Chondrocyte (in vitro differentiated cells): ENCODE measurements around the gene RIMBP2. TPM values are rescaled to one million over a fixed set of nuclear protein-coding genes. Genes with fewer than 3 reads are reported as not detected.

ENCODE experiments used
- DNase-seq: peaks from one replicate; pipeline ENCODE4 v3.0.0; 2021; ENCODE audit warnings: mixed read lengths, low spot score
- H3K27ac Mint-ChIP-seq: one replicate; pipeline ENCODE4 v1.8.0; 2021; ENCODE audit warnings: mild to moderate bottlenecking, moderate library complexity, mixed read lengths; ENCODE audit not compliant: unreplicated experiment
- H3K27me3 Mint-ChIP-seq: 2 replicates; pipeline ENCODE4 v1.8.0; 2021; ENCODE audit warnings: low read depth, mixed read lengths
- H3K36me3 Mint-ChIP-seq: 2 replicates; pipeline ENCODE4 v1.8.0; 2021; ENCODE audit warnings: low read depth, mixed read lengths
- H3K4me1 Mint-ChIP-seq: 2 replicates; pipeline ENCODE4 v1.8.0; 2021; ENCODE audit warnings: low read depth, mild to moderate bottlenecking, mixed read lengths
- H3K4me3 Mint-ChIP-seq: one replicate; pipeline ENCODE4 v1.8.0; 2021; ENCODE audit warnings: mild to moderate bottlenecking, moderate library complexity, mixed read lengths; ENCODE audit not compliant: unreplicated experiment
- H3K9me3 Mint-ChIP-seq: 2 replicates; pipeline ENCODE4 v1.8.0; 2021; ENCODE audit warnings: low read depth, mixed read lengths
- total RNA-seq: library from RNA; stranded (reverse); gene quantifications from 3 replicates; pipeline ENCODE4 v1.2.1, GENCODE V29; 2021
- TF ChIP-seq, protein P1 (sequence below): fragments of 200-600 bp; sonication (generic); IDR thresholded peaks from 2 replicates; pipeline ENCODE4 v1.5.0; 2021; ENCODE audit warnings: antibody characterized with exemption, mild to moderate bottlenecking, moderate library complexity

Gene RIMBP2
- total RNA-seq, 1 donor from 2014 or later: 0.30 TPM

DNA sequence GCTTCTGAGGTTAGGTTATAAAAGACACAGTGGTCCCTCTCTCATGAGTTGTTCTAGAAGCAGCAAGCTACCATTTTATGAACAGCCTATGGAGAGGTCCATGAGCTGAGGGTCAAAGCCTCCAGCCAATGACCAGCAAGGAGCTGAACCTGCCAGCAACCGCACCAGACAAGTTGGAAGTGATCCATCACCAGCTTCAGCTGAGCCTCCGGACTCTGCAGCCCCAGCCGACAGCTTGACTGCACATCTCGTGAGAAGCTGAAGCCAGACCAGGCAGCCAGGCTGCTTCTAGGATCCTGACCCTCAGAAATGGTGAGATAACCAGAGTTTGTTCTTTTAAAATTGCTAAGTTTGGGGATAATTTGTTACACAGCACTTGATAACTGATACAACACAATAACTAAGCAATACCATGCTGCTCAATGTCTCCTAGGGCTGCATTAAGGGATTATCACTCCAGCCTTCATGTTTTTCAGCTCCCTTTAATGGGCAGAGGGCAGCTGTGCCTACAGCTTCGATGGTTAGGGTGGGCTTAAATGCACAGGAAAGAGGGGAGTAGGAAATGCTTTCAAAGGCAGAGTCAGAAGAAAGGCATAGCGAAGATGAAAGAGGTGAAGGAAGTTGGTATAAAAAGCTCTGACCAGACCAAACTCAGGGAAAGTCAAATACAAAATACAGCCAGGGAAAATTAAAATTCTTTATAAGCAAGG lies 149.5 kb downstream of the RIMBP2 start:
- Mint-ChIP-seq H3K27ac (no peak overlapping the region), H3K27me3 (no peaks in the 10 kb centered on the region), H3K36me3 (no peaks in the 10 kb centered on the region), H3K4me3 (no peak overlapping the region), H3K9me3 (peaks cover 27% of the 10 kb centered on the region), H3K4me1 (no peaks in the 10 kb centered on the region)
- no peak for DNase-seq
- TF ChIP-seq, protein P1, sequence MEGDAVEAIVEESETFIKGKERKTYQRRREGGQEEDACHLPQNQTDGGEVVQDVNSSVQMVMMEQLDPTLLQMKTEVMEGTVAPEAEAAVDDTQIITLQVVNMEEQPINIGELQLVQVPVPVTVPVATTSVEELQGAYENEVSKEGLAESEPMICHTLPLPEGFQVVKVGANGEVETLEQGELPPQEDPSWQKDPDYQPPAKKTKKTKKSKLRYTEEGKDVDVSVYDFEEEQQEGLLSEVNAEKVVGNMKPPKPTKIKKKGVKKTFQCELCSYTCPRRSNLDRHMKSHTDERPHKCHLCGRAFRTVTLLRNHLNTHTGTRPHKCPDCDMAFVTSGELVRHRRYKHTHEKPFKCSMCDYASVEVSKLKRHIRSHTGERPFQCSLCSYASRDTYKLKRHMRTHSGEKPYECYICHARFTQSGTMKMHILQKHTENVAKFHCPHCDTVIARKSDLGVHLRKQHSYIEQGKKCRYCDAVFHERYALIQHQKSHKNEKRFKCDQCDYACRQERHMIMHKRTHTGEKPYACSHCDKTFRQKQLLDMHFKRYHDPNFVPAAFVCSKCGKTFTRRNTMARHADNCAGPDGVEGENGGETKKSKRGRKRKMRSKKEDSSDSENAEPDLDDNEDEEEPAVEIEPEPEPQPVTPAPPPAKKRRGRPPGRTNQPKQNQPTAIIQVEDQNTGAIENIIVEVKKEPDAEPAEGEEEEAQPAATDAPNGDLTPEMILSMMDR: no peak

DNA sequence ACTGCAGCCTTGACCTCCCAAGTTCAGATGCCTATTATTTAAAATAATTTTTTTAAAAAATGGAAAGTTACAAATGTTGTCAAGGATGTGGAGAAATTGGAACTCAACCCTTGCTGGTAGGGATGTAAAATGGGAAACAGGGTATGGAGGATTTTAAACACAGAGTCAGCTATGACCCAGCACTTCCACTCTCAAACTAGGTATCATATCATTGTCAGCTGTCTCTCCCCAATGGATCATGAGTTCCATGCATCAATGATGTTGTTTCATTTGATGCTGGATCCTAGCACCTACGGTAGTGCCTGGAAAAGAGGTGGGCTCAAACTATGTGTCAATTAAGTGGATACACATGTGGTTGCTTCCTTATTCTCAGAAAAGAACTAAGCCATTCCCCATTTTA lies 150.9 kb downstream of the RIMBP2 start:
- no peaks in the 10 kb centered on the region for H3K36me3 Mint-ChIP-seq
- H3K9me3 Mint-ChIP-seq: peaks cover 21% of the 10 kb centered on the region
- DNase-seq: no peak
- TF ChIP-seq, protein P1: no peak
- no peaks in the 10 kb centered on the region for H3K27me3 Mint-ChIP-seq
- H3K4me3 Mint-ChIP-seq: no peak overlapping the region
- no peaks in the 10 kb centered on the region for H3K4me1 Mint-ChIP-seq
- no peak overlapping the region for H3K27ac Mint-ChIP-seq

DNA sequence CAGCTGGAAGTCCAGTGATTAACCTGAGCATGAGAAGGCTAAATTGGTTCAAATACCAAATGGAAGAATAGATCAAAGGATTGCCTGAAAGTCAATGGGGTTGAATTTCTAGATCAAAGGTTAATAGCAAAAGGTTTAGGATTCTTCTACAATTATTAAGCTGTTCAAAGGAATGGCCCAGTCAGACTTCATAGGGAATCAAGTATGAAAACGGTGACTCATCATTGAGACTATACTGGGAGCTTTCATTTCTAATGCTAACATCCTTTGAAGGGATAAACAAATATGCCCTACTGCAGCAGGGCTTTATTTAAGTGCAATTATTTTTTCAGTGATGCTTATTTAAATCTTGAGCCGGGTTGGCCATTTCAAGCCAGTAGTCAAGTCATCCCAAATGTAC lies 152.8 kb downstream of the RIMBP2 start:
- H3K4me1 Mint-ChIP-seq: no peaks in the 10 kb centered on the region
- H3K4me3 Mint-ChIP-seq: no peak overlapping the region
- DNase-seq: no peak
- no peaks in the 10 kb centered on the region for H3K36me3 Mint-ChIP-seq
- H3K27me3 Mint-ChIP-seq: no peaks in the 10 kb centered on the region
- TF ChIP-seq, protein P1: no peak
- H3K9me3 Mint-ChIP-seq: peaks cover 21% of the 10 kb centered on the region
- no peak overlapping the region for H3K27ac Mint-ChIP-seq

DNA sequence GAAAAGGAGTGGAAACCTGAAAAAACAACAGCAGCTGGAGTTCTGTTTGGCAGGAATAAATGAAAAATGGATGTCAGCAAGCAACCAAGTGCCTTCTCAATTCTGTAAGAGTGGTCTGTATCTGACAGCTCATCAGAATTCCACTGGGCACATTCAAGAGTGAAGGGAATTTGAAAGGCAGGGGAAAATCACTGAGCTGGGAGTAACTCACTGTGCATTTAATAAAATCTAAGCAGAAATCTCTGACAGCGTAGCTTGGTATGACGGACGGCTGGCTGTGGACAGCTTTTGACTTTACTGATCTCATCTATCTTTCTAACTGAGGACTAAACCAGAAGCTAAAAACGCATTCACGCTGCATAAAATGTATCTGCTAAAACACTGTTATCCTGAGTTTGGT lies 153.4 kb downstream of the RIMBP2 start:
- H3K9me3 Mint-ChIP-seq: peaks cover 19% of the 10 kb centered on the region
- H3K27me3 Mint-ChIP-seq: no peaks in the 10 kb centered on the region
- no peaks in the 10 kb centered on the region for H3K36me3 Mint-ChIP-seq
- TF ChIP-seq, protein P1: no peak
- no peak overlapping the region for H3K4me3 Mint-ChIP-seq
- H3K27ac Mint-ChIP-seq: no peak overlapping the region
- H3K4me1 Mint-ChIP-seq: no peaks in the 10 kb centered on the region
- no peak for DNase-seq

DNA sequence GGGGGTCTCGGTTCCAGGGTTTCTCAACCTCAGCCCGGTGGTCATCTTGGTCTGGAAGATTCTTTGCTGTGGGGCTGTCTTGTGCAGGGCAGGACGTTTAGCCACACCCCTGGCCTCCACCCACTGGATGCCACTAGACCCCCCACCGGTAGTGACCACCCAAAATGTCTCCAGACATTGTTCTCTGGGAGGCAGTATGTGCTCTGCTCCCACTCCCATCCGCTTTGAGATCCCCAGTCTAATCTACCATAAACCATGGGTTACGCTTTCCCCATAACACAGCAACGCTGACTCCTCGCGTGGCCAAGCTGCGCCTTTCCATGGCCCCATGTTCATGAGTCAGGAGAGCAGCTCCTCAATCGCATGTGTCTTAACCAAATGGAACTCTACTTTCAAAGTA lies 155.8 kb downstream of the RIMBP2 start:
- no peak for DNase-seq
- no peaks in the 10 kb centered on the region for H3K27me3 Mint-ChIP-seq
- H3K9me3 Mint-ChIP-seq: peaks cover 9% of the 10 kb centered on the region
- TF ChIP-seq, protein P1: no peak
- H3K27ac Mint-ChIP-seq: no peak overlapping the region
- no peak overlapping the region for H3K4me3 Mint-ChIP-seq
- H3K4me1 Mint-ChIP-seq: no peaks in the 10 kb centered on the region
- no peaks in the 10 kb centered on the region for H3K36me3 Mint-ChIP-seq
